Activated gamma-delta T cell (primary cell): ENCODE data around the gene HSD17B2.

Source experiments
- DNase-seq: peaks from one replicate; lab custom pipeline; 2025; lab: John Stamatoyannopoulos, UW

Gene HSD17B2

GRCh38 chr16:82047787-82048186 is 12.7 kb downstream of the HSD17B2 start:
- no peak for DNase-seq

- no peak for DNase-seq
Measured at GRCh38 chr16:82049484-82049883, 14.4 kb downstream of the HSD17B2 start.

DNA sequence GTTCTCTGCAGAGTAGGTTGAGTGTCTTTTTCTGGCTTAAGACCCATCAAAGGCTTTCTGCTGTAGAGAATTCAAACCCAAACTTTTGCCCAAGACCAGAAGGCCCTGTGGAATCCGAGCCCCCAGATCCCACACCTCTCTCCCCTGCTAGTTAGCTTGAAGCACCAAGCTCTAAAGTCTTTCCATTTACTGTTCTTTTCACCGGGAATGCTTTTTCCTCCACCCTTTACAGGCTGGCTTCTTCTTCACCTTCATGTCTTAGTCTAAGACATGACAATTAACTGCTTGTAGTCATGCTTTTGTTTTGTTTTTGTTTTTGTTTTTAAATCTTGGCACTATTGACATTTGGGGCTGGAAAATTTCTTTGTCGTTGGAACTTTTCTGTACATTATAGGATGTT is 15.5 kb downstream of the HSD17B2 start:
- no peak for DNase-seq

DNA sequence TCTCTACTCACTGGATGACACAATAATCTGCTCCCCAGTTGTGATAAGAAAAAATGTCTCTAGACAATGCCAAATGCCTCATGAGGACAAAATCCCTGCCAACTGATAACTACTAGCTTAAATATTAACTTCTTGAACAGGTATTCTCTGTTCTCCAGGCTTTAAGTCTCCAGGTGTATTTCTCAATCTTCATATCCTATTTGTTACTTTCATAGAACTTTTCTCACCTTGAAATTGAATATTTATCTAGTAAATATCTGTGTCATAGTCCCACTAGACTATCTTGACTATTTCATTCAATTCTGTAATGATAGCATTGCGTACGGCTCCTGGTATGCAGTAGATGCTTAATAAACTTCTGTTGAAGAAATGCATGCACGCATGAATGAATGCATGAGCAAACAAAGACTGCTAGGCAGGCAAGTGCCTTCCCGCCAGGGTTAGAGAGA is 15.9 kb downstream of the HSD17B2 start:
- no peak for DNase-seq

DNA sequence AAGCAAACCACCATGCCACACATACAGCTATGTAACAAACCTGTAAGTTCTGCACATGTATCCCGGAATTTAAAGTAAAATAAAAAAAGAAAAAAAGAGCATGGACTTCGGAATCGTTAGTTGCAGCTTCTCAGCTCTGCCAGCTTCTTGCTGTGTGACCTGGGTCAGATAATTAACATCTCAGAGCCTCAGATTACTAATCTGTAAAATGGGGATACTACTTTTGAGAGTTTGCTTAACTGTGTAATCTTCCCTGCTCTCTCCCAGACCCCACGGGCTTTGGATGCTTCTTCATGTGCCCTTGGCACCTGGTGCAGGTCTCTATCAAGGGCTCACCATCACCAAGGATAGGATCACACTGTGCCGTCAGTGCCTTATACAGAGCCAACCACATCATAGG is 16.6 kb downstream of the HSD17B2 start:
- DNase-seq, result no peak

DNA sequence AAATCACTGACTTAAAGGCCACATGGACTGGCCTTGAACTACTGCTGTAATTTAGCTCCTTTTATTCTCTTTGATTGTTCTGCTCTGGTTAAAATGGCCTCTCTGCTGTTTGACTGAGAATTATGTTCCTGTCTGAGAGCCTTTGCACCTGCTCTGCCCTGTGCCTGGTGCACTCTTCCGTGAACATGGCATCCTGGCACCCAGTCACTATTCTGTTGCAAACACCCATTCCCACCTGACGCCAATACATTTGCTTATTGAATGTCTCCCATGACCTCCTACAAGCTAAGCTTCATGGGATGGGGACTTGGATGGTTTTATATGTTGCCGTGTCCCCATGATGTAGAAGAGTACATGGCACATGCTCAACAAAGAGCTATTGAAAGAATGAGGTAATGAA is 20.1 kb downstream of the HSD17B2 start:
- DNase-seq, result no peak

GRCh38 chr16:82055728-82056549 is 20.9 kb downstream of the HSD17B2 start:
- no peak for DNase-seq

- no peak for DNase-seq
Measured at GRCh38 chr16:82056550-82056896, 21.5 kb downstream of the HSD17B2 start.

- no peak for DNase-seq
Measured at GRCh38 chr16:82059161-82059982, 24.3 kb downstream of the HSD17B2 start.

DNA sequence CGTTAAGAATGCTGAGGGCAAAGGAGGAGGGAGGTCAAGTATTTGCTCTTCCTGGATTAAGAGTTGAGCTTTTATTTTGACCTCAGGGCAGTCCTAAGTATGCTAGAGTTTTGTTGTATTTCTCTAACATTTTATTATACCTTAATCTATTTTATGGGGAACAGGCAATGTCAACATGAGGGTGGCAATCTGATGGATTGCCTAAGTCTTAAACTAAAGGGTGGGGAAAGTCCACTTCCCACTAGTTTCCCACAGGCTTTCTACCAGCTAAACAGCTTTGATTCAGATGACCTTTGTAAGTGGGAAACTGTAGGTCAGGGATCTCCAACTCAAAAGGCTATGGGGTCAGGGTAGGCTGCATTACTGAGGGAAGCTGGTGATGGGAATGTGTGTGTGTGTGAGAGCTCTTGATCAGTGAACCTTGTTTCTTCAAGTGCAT is 24.9 kb downstream of the HSD17B2 start:
- no peak for DNase-seq

DNA sequence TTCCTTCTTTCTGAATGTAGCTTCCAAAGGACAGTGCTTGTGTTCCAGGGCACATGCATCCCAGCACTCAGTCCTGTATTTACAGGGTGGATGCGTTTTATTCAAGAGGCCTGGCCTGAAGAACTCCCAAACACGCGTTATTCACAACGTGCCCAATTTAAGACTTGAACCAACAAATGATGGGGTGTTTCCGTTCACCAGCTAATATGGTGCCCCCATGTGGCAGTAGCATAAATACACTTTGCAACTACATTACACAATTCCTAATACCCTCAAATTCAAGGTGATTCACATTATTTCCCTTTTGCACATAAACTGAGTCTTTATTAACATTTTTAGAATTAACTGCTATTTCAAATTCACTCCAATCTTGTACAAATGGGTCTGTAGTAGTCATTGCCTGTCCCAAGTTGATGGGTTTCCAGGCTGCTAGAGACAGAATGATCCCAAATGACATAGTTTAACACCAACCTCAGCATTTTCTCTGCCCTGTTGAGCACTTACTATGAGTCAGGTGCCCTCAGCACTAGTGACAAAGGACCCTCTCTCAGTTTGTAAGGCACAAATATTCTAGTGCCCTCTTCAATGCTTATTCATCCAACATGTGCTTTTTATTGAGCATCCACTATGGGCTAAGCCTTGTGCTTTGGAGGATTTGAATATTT is 26.9 kb downstream of the HSD17B2 start:
- no peak for DNase-seq

DNA sequence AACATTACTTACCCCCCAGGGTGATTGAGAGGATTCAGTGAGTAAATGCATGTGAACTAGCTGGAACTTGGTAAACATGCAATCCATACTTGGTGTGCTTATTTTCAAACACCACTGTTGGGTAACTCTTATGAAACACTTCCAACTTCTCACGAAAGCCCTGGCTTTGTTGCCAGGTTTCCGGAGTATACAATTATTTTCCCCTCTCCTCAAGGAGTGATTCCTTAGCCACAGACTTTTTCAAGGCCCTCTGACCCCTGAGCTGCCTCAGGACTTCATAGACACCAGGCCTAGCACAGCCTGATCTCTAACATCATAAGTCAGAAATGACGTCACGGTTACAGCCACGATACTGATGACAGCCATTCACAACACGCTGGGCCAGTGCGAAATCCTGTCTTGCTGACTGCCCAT is 27.6 kb downstream of the HSD17B2 start:
- DNase-seq, result no peak

GRCh38 chr16:82063456-82064082 is 28.5 kb downstream of the HSD17B2 start:
- DNase-seq, result no peak

DNA sequence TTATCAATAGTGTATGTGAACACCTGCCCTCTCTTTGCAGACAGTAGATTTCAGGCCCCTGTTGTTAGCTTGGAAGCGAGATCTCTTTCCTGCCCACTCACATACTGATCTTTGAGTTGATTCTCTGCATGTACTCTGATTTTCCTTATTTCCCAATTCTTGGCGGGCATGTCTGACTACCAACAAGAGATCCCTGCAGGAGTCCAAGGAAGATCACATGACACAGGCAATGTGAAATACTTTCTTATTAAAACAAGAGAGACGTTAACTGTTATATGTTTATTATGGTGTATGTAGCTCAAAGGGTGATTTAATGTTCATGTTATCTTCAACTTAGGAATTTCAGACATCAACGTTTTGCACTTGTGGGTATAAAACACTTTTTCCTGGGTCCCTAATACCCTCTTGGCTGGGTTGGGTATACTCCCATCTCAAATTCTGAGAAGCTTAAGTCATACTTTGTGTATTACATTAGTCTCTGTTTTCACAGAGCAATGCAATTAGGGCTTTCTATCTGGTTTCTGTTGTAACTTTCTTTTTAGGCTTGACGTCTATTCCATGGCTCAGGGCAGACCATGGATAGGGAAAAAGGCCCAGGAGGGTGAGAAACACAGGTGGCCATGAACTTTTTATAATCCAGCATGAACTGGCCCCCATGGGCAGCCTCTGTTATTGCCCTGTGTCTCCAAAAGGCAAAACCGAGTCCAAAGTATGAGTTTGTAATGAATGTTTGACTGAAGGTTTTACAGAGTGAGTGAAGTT is 32.2 kb downstream of the HSD17B2 start:
- DNase-seq, result no peak

- no peak for DNase-seq
Measured at GRCh38 chr16:82067804-82068325, 32.8 kb downstream of the HSD17B2 start.

GRCh38 chr16:82070656-82071369 is 35.8 kb downstream of the HSD17B2 start:
- no peak for DNase-seq

GRCh38 chr16:82071421-82071820 is 36.4 kb downstream of the HSD17B2 start:
- DNase-seq, result no peak

DNA sequence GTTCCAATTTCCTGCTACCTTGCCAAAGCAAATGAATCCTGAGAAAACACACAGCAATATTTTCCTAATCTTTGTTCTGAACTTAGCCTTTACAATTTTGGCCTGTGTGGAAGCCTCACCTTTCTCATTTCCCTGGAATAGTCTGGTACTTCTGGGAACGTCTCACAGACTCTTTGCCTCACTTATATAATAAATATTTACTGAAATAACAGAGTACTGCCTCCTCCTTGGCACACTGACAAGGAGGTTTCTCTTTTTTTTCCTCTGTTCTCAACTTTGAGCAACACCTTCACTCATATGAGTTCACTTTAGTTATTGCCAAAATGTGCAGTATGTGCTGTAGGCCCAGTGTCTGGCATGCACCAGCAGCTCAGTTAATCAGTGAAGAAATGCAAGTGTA is 37.3 kb downstream of the HSD17B2 start:
- DNase-seq, result no peak

DNA sequence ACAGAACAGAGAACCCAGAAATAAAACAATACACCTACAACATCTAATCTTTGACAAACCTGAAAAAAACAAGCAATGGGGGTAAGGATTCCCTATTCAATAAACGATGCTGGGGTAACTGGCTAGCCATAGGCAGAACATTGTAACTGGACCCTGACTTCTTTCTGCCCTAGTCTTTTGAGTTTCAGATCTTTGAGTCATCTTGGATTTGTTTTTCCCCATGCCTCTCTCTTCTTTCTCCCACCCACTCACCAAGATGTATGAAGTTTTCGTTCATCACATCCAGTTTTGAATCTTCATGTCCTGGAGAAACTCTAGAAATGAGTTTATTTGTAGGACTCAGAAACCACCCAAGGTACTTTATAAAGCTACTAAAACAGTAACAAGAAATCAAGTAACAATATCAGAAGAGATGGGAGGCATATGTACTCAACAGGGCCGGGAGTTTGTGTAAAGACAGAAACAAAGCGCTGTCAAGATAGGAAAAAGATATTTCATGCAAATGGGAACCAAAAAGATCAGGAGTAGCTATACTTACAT is 39.0 kb downstream of the HSD17B2 start:
- DNase-seq, result no peak

GRCh38 chr16:82078125-82078524 is 43.1 kb downstream of the HSD17B2 start:
- no peak for DNase-seq
